Globus pallidus (tissue), 1 donor: ENCODE results near the gene UNC5B.

Experiments used
- DNase-seq: peaks from one replicate; pipeline ENCODE4 v3.0.0-alpha.2; 2015; ENCODE audit warnings: low spot score

The UNC5B gene

GRCh38 chr10:71212318-71213126, at the start of gene UNC5B:
Gene UNC5B, plus strand, starts transcription at chr10:71212570. Its CDS starts 416 bp downstream, at chr10:71212986.
- DNase-seq: peak; percentile 90

GRCh38 chr10:71173466-71173865, 38.9 kb upstream of the UNC5B start:
- DNase-seq: no peak

GRCh38 chr10:71176661-71177060, 35.7 kb upstream of the UNC5B start:
- no peak for DNase-seq

GRCh38 chr10:71177651-71178199, 34.6 kb upstream of the UNC5B start:
- no peak for DNase-seq

- DNase-seq: no peak
Observed at GRCh38 chr10:71178880-71179279, 33.5 kb upstream of the UNC5B start.

GRCh38 chr10:71179382-71179781, 33.0 kb upstream of the UNC5B start:
- no peak for DNase-seq

GRCh38 chr10:71184421-71184820, 27.9 kb upstream of the UNC5B start:
- DNase-seq: no peak

- DNase-seq: no peak
Observed at GRCh38 chr10:71185209-71185608, 27.2 kb upstream of the UNC5B start.

- no peak for DNase-seq
Observed at GRCh38 chr10:71187197-71187596, 25.2 kb upstream of the UNC5B start.

GRCh38 chr10:71187600-71187999, 24.8 kb upstream of the UNC5B start:
- DNase-seq: no peak

GRCh38 chr10:71188201-71188600, 24.2 kb upstream of the UNC5B start:
- peak; percentile 55 for DNase-seq

GRCh38 chr10:71191019-71191418, 21.4 kb upstream of the UNC5B start:
- no peak for DNase-seq

GRCh38 chr10:71191551-71192076, 20.8 kb upstream of the UNC5B start:
- no peak for DNase-seq

GRCh38 chr10:71193516-71193915, 18.9 kb upstream of the UNC5B start:
- no peak for DNase-seq

GRCh38 chr10:71197955-71198354, 14.4 kb upstream of the UNC5B start:
- DNase-seq: no peak

GRCh38 chr10:71201849-71202248, 10.5 kb upstream of the UNC5B start:
- DNase-seq: no peak

- DNase-seq: no peak
Observed at GRCh38 chr10:71202314-71202713, 10.1 kb upstream of the UNC5B start.

GRCh38 chr10:71203124-71203523, 9.2 kb upstream of the UNC5B start:
- DNase-seq: no peak

GRCh38 chr10:71203716-71204115, 8.7 kb upstream of the UNC5B start:
- DNase-seq: no peak

- no peak for DNase-seq
Observed at GRCh38 chr10:71204746-71205145, 7.6 kb upstream of the UNC5B start.

- DNase-seq: no peak
Observed at GRCh38 chr10:71205468-71205867, 6.9 kb upstream of the UNC5B start.

GRCh38 chr10:71206911-71207310, 5.5 kb upstream of the UNC5B start:
- DNase-seq: no peak

GRCh38 chr10:71207578-71207977, 4.8 kb upstream of the UNC5B start:
- DNase-seq: no peak

GRCh38 chr10:71209352-71209715, 3.0 kb upstream of the UNC5B start:
- DNase-seq: no peak
